Measurements from ENCODE around the gene CYP46A1.
A peak's percentile ranks its signal among the peaks of the same experiment; 100 is the strongest.

CYP46A1 gene

DNA sequence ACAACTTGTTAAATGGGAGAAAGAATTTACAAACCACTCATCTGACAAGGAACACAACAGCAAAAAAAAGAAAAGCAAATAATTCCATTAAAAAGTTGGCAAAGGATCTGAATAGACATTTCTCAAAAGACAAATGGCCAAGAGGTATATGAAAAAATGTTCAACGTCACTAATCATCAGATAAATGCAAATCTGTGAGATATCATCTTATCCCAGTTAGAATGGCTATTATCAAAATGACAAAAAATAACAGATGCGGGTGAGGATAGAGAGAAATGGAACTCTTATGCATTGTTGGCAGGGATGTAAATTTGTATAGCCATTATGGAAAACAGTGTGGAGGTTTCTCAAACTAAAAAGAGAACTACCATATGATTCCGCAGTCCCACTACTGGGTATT is 29.9 kb downstream of the CYP46A1 start:
- TF ChIP-seq CTCF (IDR thresholded peaks at IDR 0.05; ENCODE audit: insufficient read depth, low read depth, low read length, missing control alignments) = no peak
- H3K4me3 ChIP-seq (ENCODE audit: low read depth, low read length) = no peak overlapping the region
- DNase-seq (ENCODE audit: low read depth) = no peak

GRCh38 chr14:99715266-99716000 is 31.3 kb downstream of the CYP46A1 start:
- no peak overlapping the region for H3K4me3 ChIP-seq (ENCODE audit: low read depth, low read length)
- no peak for DNase-seq (ENCODE audit: low read depth)
- TF ChIP-seq CTCF (IDR thresholded peaks at IDR 0.05; ENCODE audit: insufficient read depth, low read depth, low read length, missing control alignments) = no peak

GRCh38 chr14:99716091-99716849 is 32.2 kb downstream of the CYP46A1 start:
- no peak for TF ChIP-seq CTCF (IDR thresholded peaks at IDR 0.05; ENCODE audit: insufficient read depth, low read depth, low read length, missing control alignments)
- no peak overlapping the region for H3K4me3 ChIP-seq (ENCODE audit: low read depth, low read length)
- no peak for DNase-seq (ENCODE audit: low read depth)

DNA sequence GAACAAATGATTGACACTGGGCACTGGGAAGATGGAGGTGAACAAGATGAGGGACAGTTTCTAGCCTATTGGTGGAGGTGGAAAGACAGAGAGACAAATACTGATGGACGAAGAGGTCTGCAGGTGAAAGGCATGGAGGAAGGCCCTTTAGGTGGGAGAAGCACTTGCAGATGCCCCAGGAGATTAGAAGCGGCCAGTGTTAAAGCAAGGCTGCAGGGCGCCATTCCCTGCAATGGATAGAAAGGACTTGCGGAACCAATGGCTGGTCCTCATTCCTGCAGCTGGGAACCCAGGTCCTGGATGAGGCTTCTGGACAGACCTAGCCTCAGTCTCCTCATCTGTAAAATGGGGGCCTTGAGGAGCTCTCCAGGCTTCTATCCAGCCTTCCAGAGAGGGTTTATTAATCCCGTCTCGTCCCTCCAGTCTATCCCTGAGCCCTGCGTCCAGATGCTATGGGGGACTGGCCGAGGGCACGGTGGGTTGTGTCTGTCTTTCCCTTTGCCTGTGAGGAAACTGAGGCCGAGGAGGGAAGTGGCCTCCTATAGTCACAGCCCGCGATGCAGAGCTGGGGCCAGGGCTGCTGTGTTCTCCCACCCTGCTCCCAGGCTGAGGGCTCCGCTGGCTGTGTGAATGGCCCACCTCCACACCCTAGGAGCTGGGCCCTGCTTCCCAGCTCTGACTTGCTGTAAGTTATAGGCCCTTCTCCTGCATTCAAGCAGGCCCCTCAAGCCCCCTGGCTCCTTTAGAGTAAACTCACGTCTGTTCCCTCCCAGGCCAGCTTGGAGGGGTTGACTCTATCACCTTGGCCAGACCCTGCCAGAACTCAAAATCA is 33.0 kb downstream of the CYP46A1 start:
- no peak for DNase-seq (ENCODE audit: low read depth)
- TF ChIP-seq CTCF (IDR thresholded peaks at IDR 0.05; ENCODE audit: insufficient read depth, low read depth, low read length, missing control alignments) = no peak
- H3K4me3 ChIP-seq (ENCODE audit: low read depth, low read length) = no peak overlapping the region

DNA sequence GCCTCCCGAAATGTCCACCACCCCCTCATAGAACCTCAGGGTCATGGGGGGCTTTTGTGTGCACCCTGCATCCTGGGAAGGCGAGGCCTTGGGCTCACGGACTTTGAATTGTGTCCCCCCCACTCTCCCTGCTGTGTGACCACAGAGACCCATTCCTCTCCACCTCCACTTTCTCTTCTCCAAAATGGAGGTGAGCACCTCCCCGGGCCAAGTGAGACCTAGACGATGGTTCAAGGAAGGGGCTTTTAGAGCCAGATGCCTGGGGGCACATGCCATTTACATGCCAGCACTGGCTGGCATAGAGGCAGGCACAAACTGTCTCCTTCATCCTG is 33.5 kb downstream of the CYP46A1 start:
- H3K4me3 ChIP-seq (ENCODE audit: low read depth, low read length) = no peak overlapping the region
- DNase-seq (ENCODE audit: low read depth) = no peak
- TF ChIP-seq CTCF (IDR thresholded peaks at IDR 0.05; ENCODE audit: insufficient read depth, low read depth, low read length, missing control alignments) = no peak

GRCh38 chr14:99718031-99718810 is 34.1 kb downstream of the CYP46A1 start:
- no peak for TF ChIP-seq CTCF (IDR thresholded peaks at IDR 0.05; ENCODE audit: insufficient read depth, low read depth, low read length, missing control alignments)
- H3K4me3 ChIP-seq (ENCODE audit: low read depth, low read length) = no peak overlapping the region
- DNase-seq (ENCODE audit: low read depth) = peak; percentile 49
